ENCODE measurements around the gene DHX15. TPM values are rescaled to one million over a fixed set of nuclear protein-coding genes. Genes with fewer than 3 reads are reported as not detected.

Gene DHX15
- total RNA-seq, 2 donors from 2014 or later, result 138 to 178 TPM

GRCh38 chr4:24603343-24603742 lies 19.0 kb upstream of the DHX15 start:
- ATAC-seq, result no peak
- Mint-ChIP-seq H3K36me3 (ENCODE audit: low read depth) (no peaks in the 10 kb centered on the region), H3K4me1 (peaks cover 6% of the 10 kb centered on the region), H3K27me3 (peaks cover 8% of the 10 kb centered on the region), H3K27ac (no peak overlapping the region), H3K4me3 (no peak overlapping the region)
- no peaks in the 10 kb centered on the region for H3K9me3 ChIP-seq (ENCODE audit: control insufficient read depth, low read length, poor library complexity, severe bottlenecking)
- DNase-seq, result no peak

GRCh38 chr4:24601121-24601520 lies 16.8 kb upstream of the DHX15 start:
- no peak for ATAC-seq
- Mint-ChIP-seq H3K36me3 (ENCODE audit: low read depth) (no peaks in the 10 kb centered on the region), H3K27me3 (peaks cover 8% of the 10 kb centered on the region), H3K27ac (no peak overlapping the region), H3K4me1 (peaks cover 6% of the 10 kb centered on the region), H3K4me3 (no peak overlapping the region)
- no peak for DNase-seq
- no peaks in the 10 kb centered on the region for H3K9me3 ChIP-seq (ENCODE audit: control insufficient read depth, low read length, poor library complexity, severe bottlenecking)

- Mint-ChIP-seq H3K4me1 (peaks cover 2% of the 10 kb centered on the region), H3K36me3 (ENCODE audit: low read depth) (no peaks in the 10 kb centered on the region), H3K27ac (no peak overlapping the region), H3K4me3 (no peak overlapping the region), H3K27me3 (peaks cover 8% of the 10 kb centered on the region)
- DNase-seq, result no peak
- no peaks in the 10 kb centered on the region for H3K9me3 ChIP-seq (ENCODE audit: control insufficient read depth, low read length, poor library complexity, severe bottlenecking)
- no peak for ATAC-seq
Measured at GRCh38 chr4:24599275-24599674, 14.9 kb upstream of the DHX15 start.

- no peak for DNase-seq
- Mint-ChIP-seq H3K4me1 (no peaks in the 10 kb centered on the region), H3K27ac (no peak overlapping the region), H3K36me3 (ENCODE audit: low read depth) (no peaks in the 10 kb centered on the region), H3K27me3 (peaks cover 8% of the 10 kb centered on the region), H3K4me3 (no peak overlapping the region)
- ATAC-seq, result no peak
- no peaks in the 10 kb centered on the region for H3K9me3 ChIP-seq (ENCODE audit: control insufficient read depth, low read length, poor library complexity, severe bottlenecking)
Measured at GRCh38 chr4:24598025-24598424, 13.7 kb upstream of the DHX15 start.

- no peak overlapping the region for H3K4me3 Mint-ChIP-seq
- no peaks in the 10 kb centered on the region for H3K9me3 ChIP-seq (ENCODE audit: control insufficient read depth, low read length, poor library complexity, severe bottlenecking)
- DNase-seq (no peak), ATAC-seq (no peak)
- H3K27me3 Mint-ChIP-seq, result peaks cover under 1% of the 10 kb centered on the region
- H3K36me3 Mint-ChIP-seq (ENCODE audit: low read depth), result no peaks in the 10 kb centered on the region
- H3K27ac Mint-ChIP-seq, result no peak overlapping the region
- H3K4me1 Mint-ChIP-seq, result no peaks in the 10 kb centered on the region
Measured at GRCh38 chr4:24595659-24596058, 11.3 kb upstream of the DHX15 start.

GRCh38 chr4:24594887-24595286 lies 10.5 kb upstream of the DHX15 start:
- no peak overlapping the region for H3K4me3 Mint-ChIP-seq

GRCh38 chr4:24589448-24589847 lies 5.1 kb upstream of the DHX15 start:
- Mint-ChIP-seq H3K36me3 (ENCODE audit: low read depth) (no peaks in the 10 kb centered on the region), H3K27me3 (no peaks in the 10 kb centered on the region), H3K4me1 (no peaks in the 10 kb centered on the region), H3K27ac (no peak overlapping the region), H3K4me3 (no peak overlapping the region)
- peaks cover 10% of the 10 kb centered on the region for H3K9me3 ChIP-seq (ENCODE audit: control insufficient read depth, low read length, poor library complexity, severe bottlenecking)
- no peak for ATAC-seq
- no peak for DNase-seq

More at GRCh38 chr4:24594887-24595286, 10.5 kb upstream of the DHX15 start:
- H3K27ac Mint-ChIP-seq, result no peak overlapping the region
- H3K9me3 ChIP-seq (ENCODE audit: control insufficient read depth, low read length, poor library complexity, severe bottlenecking), result peaks cover 6% of the 10 kb centered on the region
- no peaks in the 10 kb centered on the region for H3K27me3 Mint-ChIP-seq
- DNase-seq (no peak), ATAC-seq (no peak)
- no peaks in the 10 kb centered on the region for H3K36me3 Mint-ChIP-seq (ENCODE audit: low read depth)
- no peaks in the 10 kb centered on the region for H3K4me1 Mint-ChIP-seq

- no peak overlapping the region for H3K27ac Mint-ChIP-seq
- peaks cover 10% of the 10 kb centered on the region for H3K9me3 ChIP-seq (ENCODE audit: control insufficient read depth, low read length, poor library complexity, severe bottlenecking)
- DNase-seq (no peak), ATAC-seq (no peak)
- H3K27me3 Mint-ChIP-seq, result no peaks in the 10 kb centered on the region
- H3K4me3 Mint-ChIP-seq, result no peak overlapping the region
- H3K36me3 Mint-ChIP-seq (ENCODE audit: low read depth), result peaks cover 4% of the 10 kb centered on the region
- peaks cover 2% of the 10 kb centered on the region for H3K4me1 Mint-ChIP-seq
Measured at GRCh38 chr4:24588216-24588954, 4.0 kb upstream of the DHX15 start.

GRCh38 chr4:24583451-24584210 lies 723 bp downstream of the DHX15 start:
- peak overlapping the region; percentile 100 for H3K4me3 Mint-ChIP-seq
- peak overlapping the region; percentile 98 for H3K27ac Mint-ChIP-seq
- H3K27me3 Mint-ChIP-seq, result no peaks in the 10 kb centered on the region
- ATAC-seq (peak; percentile 7), DNase-seq (peak in 2 of 3 donors; percentile 29 to 30)
- H3K4me1 Mint-ChIP-seq, result peaks cover 32% of the 10 kb centered on the region
- peaks cover 4% of the 10 kb centered on the region for H3K36me3 Mint-ChIP-seq (ENCODE audit: low read depth)
- no peaks in the 10 kb centered on the region for H3K9me3 ChIP-seq (ENCODE audit: control insufficient read depth, low read length, poor library complexity, severe bottlenecking)

GRCh38 chr4:24582235-24582832 lies 2.0 kb downstream of the DHX15 start:
- DNase-seq, result no peak
- H3K4me1 Mint-ChIP-seq, result peaks cover 42% of the 10 kb centered on the region
- H3K27me3 Mint-ChIP-seq, result no peaks in the 10 kb centered on the region
- peak overlapping the region; percentile 98 for H3K27ac Mint-ChIP-seq
- no peaks in the 10 kb centered on the region for H3K9me3 ChIP-seq (ENCODE audit: control insufficient read depth, low read length, poor library complexity, severe bottlenecking)
- H3K4me3 Mint-ChIP-seq, result peak overlapping the region; percentile 100
- no peak for ATAC-seq
- H3K36me3 Mint-ChIP-seq (ENCODE audit: low read depth), result peaks cover 4% of the 10 kb centered on the region

GRCh38 chr4:24578364-24578763 lies 6.0 kb downstream of the DHX15 start:
- Mint-ChIP-seq H3K36me3 (ENCODE audit: low read depth) (peaks cover 5% of the 10 kb centered on the region), H3K27me3 (no peaks in the 10 kb centered on the region), H3K4me3 (peak overlapping the region; percentile 36), H3K4me1 (peaks cover 55% of the 10 kb centered on the region), H3K27ac (peak overlapping the region; percentile 59)
- no peak for ATAC-seq
- H3K9me3 ChIP-seq (ENCODE audit: control insufficient read depth, low read length, poor library complexity, severe bottlenecking), result no peaks in the 10 kb centered on the region
- no peak for DNase-seq

- H3K36me3 Mint-ChIP-seq (ENCODE audit: low read depth), result peaks cover 9% of the 10 kb centered on the region
- no peaks in the 10 kb centered on the region for H3K27me3 Mint-ChIP-seq
- peaks cover 45% of the 10 kb centered on the region for H3K4me1 Mint-ChIP-seq
- DNase-seq (no peak), ATAC-seq (no peak)
- H3K4me3 Mint-ChIP-seq, result no peak overlapping the region
- no peak overlapping the region for H3K27ac Mint-ChIP-seq
- no peaks in the 10 kb centered on the region for H3K9me3 ChIP-seq (ENCODE audit: control insufficient read depth, low read length, poor library complexity, severe bottlenecking)
Measured at GRCh38 chr4:24576276-24576675, 8.1 kb downstream of the DHX15 start.

- no peak for ATAC-seq
- Mint-ChIP-seq H3K36me3 (ENCODE audit: low read depth) (peaks cover 15% of the 10 kb centered on the region), H3K4me3 (no peak overlapping the region), H3K27ac (peak overlapping the region; percentile 49), H3K4me1 (peaks cover 54% of the 10 kb centered on the region), H3K27me3 (no peaks in the 10 kb centered on the region)
- no peaks in the 10 kb centered on the region for H3K9me3 ChIP-seq (ENCODE audit: control insufficient read depth, low read length, poor library complexity, severe bottlenecking)
- DNase-seq, result no peak
Measured at GRCh38 chr4:24574236-24574635, 10.1 kb downstream of the DHX15 start.
